CD4-positive, alpha-beta T cell treated with Interleukin-17A for 4 hours (primary cell): ENCODE data around the gene CGREF1.

Source experiments
- DNase-seq: peaks from one replicate; pipeline ENCODE4 v3.0.0-alpha.2; 2020; ENCODE audit warnings: mixed read lengths

CGREF1 gene

DNA sequence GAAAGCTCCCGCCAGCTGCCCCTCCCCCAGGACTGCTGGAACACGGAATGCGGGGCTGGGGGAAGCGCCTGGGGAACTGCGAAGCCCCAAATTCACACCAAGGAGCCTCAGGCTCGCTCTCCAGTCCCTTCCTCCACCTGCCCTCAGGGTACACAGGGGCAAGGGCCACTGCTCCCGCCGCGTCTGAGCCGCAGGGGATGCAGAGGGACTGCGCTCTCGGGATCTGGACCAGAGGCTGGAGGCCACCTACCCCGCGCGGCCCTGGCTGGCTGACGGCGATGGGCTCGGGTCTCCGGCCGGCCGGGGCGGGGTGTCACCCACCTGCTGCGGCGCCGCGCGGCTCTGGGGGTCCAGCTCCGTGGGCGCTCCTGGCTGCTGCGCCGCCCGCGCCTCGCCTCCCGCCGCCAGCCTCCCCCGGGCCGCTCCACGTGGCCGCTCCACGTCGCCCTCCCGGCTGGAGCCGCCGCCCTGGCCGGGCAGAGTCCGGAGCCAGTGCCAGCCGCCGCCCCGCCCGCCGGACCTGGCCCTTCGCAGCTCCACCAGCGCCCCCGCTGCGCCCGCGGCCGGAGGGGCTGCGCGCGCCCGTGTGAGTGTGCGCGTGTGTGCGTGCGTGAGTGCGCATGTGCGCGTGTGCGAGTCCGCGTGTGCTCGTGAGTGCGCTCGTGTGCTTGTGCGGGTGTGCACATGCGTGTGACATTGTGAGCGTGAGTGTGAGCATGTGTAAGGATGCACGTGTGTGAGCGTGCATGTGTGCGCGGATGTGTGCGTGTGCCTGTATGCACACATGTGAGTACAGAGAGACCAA, at the start of gene CGREF1:
Gene CGREF1, minus strand, starts transcription at position 604 of the 805 bp plus-strand sequence. CDS start 14,762 bp downstream, outside the sequence.
- no peak for DNase-seq

DNA sequence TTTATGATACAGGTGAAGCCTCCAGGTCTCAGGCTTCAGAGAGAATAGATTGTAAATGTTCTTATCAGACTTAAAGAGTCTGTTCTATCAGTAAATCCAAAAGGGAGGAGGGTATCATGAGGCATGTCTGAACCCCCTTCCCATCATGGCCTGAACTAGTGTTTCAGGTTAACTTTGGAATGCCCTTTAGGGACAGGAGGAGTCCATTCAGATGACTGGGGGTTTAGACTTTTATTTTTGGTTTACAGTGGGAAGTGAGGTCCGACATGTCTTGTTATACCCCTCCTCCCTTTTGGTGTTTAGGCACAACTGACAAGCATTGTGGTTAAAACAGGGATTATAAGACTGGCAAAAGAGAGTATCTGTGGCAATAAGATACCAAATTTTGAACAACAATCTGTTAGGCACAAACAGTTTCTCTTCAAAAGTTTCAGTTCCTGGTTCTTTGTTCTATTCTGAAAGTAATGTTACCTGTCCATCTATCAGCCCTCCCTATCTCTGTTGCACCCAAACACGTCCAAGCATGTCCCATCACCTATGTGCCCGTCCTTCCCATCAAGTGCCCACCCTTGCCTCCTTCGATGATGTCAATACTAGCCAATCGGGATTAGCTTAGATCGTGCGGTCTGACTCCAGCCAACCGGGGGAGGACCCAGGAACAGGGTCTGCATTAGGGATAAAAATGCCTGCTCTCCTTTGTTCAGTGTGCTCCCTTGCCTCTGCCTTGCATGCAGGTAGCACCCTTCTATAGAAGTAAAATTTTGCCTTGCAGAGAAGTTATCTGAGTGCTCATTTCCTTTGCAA, 46.2 kb upstream of the CGREF1 start:
- DNase-seq, result no peak

DNA sequence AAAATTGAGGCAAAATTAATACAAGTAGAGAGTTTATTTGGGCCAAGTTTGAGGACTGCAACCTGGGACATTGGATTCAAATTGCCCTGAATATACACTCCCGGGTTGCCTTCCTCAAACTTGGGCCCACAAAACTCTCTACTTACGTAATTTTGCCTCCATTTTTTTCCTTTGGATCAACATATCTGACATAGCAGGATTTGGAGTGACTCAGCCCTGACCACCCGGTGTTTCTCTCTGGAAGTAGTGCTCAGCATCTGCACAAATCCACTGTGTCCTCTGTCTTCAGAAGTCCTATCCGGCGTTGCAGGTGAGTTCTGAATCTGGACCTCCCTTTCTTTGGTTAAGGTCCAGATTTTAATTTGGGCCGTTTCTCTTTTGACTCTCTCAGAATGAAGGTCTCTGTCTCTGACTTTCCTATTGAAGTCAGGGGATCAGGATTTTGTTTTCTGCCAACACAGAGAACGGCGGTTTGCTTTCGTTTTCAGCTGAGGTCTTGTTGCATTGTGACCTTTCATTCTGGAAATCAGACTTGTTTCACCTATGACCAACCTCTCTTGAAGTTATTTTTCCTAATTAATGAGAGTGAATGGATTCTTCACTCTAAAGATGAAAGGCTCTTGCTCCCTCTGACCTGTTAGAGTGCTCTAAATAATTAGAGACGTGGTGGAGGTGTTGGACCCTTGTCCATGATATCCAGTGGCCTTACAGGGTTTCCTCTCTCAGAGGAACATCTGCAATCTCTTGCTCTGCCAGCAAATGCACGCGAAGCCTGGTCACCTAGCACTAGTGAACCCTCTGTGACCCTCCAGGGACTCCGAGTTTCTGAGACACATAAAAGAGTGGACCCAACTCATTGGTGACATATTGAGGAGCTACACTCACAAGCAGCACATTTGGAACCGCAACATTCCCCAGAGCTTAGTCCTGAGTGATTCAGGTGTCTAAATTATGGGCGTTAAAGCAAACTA, 43.5 kb upstream of the CGREF1 start:
- no peak for DNase-seq

- no peak for DNase-seq
Observed at GRCh38 chr2:27160191-27160590, 41.3 kb upstream of the CGREF1 start.

DNA sequence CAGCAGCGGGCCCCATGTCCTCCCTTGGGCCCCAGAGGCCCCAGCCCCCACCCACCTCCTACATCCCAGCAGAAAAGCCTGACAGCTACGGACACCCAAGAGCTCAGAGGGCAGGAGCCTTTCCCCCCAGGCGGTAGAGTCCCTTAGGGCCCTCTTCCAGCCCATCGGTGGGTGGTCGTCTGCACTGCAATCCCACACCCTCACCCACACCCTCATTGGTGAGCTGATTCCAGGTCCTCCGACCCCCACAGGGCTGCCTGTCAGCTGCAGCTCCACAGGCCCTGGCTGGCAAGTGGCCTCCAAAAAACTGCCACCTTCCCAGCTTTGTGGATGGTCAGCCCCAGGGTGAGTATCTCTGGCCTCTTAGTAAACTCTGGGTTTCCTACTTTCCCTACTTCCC, 40.3 kb upstream of the CGREF1 start:
- DNase-seq, result no peak

- DNase-seq, result no peak
Observed at GRCh38 chr2:27158468-27158867, 39.5 kb upstream of the CGREF1 start.

GRCh38 chr2:27155069-27155520, 36.2 kb upstream of the CGREF1 start:
- no peak for DNase-seq

GRCh38 chr2:27154488-27154887, 35.6 kb upstream of the CGREF1 start:
- DNase-seq, result no peak

- no peak for DNase-seq
Observed at GRCh38 chr2:27152796-27153464, 34.0 kb upstream of the CGREF1 start.

GRCh38 chr2:27152102-27152795, 33.3 kb upstream of the CGREF1 start:
- DNase-seq, result no peak

DNA sequence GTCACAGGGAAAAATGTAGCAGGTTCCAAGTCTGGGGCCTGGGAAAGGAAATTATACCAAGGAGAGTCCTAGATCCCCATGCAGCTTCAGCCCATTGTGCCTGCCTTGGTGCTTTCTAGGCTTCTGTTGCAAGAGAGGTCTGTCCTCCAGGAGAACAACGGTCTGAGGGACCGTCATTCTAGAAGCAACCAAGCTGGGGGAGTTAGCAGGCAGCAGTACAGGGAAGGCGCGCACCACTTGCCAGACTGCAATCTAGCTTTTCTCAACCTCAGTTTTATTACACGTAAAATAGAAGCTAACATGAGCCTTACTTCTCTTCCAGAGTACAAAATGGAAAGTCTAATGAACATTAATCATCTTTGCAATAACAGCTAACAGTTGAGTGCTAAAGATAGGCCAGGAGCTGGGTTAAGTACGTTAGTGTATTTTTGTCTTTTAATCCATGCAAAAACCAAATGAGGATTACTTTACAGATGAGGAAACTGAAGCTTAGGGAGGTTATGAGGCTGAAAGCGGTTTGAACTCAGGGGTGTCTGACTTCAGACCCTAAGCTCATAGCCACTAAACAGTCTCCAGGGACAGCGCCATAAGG, 31.8 kb upstream of the CGREF1 start:
- DNase-seq, result no peak

DNA sequence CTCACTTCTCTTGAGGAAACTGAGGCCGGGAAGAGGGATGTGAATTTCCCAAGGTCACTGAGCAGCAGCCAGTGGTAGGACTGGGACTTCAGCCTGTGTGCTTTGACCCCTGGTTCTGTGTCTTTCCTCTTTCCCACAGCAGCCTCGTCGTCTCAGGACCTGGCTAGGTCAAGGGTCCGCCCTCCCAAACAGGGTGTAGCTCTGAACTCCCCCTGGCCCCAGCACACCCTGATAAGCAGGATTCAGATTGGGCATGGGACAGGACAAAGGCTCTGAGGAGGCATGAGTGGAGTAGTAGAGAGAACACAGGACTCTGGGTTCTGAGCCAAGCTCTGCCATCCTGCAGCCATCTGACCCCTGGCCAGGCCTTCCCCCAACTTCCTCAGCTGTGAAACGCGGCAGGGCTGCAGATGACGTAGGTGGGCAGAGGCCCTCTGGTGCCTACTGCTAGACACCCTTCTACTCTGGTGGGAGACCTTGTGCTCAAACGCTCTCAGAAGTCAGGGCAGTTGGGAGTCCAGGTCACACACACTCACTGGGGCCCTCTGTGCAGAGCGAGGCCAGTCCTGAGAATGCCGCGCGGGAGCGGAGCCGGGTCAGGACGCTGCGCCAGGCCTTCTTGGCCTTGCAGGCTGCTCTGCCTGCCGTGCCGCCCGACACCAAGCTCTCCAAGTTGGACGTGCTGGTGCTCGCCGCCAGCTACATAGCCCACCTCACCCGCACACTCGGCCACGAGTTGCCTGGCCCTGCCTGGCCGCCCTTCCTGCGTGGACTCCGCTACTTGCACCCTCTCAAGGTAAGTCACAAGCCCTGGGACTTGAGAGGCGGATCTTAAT, 30.9 kb upstream of the CGREF1 start:
- DNase-seq, result no peak

GRCh38 chr2:27148801-27149439, 30.0 kb upstream of the CGREF1 start, which contains the start of gene TCF23:
TSS of gene TCF23 (plus strand) at chr2:27149004. CDS start at chr2:27149134, 130 bp downstream.
- no peak for DNase-seq

- DNase-seq, result no peak
Observed at GRCh38 chr2:27147935-27148334, 29.0 kb upstream of the CGREF1 start.

- DNase-seq, result no peak
Observed at GRCh38 chr2:27145682-27146081, 26.8 kb upstream of the CGREF1 start.

GRCh38 chr2:27143285-27143684, 24.4 kb upstream of the CGREF1 start:
- DNase-seq, result no peak

- DNase-seq, result no peak
Observed at GRCh38 chr2:27139310-27139709, 20.4 kb upstream of the CGREF1 start, which contains the start of gene PRR30. TSS of gene PRR30 (minus strand) at chr2:27139410. CDS start at chr2:27138329, 1,081 bp downstream.

GRCh38 chr2:27138111-27138510, 19.2 kb upstream of the CGREF1 start:
- DNase-seq, result no peak

- DNase-seq, result no peak
Observed at GRCh38 chr2:27137322-27137935, 18.5 kb upstream of the CGREF1 start.
